Femur (tissue), 1 donor: ENCODE results near the gene MAST2.

Experiments used
- DNase-seq: peaks from one replicate; pipeline ENCODE4 v3.0.0-alpha.2; 2017

MAST2 gene

DNA sequence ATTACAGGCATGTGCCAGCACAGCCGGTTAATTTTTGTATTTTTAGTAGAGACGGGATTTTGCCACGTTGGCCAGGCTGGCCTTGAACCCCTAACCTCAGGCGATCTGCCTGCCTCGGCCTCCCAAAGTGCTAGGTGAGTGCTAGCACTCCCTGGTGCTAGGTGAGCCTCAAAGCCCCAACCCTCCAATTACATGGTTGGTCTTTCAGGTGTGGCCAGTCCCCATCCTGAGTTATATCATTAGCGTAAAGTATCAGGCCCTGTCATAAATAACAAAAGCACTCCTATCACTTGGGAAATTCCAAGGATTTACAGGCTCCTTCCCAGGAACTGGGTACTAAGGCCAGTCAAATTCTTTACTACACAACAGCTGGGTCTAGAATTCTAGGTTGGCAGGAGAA lies 191.0 kb downstream of the MAST2 start:
- no peak for DNase-seq

GRCh38 chr1:45995298-45995697 lies 191.9 kb downstream of the MAST2 start:
- DNase-seq: no peak

GRCh38 chr1:45998020-45998617 lies 194.7 kb downstream of the MAST2 start:
- no peak for DNase-seq

GRCh38 chr1:45999507-45999906 lies 196.1 kb downstream of the MAST2 start:
- DNase-seq: no peak

DNA sequence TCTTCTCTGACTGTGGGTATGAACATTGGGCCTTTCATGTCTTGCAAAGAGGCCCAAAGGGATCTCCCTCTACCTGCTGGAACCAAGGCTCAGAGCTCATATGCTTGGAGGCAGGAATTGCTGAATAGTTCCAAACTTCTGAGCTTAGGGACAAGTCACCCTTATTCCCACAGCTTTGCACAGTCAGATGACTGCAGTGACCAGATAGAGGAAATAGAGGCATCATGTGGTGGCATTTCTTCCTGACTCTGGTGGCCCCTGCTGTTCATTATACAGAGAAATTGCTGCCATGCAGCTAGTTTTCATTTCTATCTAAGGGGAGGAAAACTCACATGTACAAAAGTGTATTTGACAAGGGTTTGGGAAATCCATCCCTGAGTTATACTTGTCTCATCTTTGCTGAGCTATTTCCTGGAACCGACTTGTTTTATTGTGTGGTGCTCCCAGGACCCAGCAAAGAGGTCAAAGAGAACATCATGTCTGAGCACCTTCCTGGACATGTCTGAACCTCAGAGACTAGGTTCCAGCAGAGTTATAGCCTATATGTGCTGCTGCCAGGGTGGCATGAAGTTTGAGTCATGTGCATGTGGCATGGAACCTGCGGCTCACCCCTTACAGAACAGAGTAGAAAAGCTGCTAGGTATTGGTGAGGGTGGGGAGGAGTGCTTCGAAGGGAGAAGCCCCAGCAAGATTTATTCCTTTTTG lies 197.8 kb downstream of the MAST2 start:
- no peak for DNase-seq

DNA sequence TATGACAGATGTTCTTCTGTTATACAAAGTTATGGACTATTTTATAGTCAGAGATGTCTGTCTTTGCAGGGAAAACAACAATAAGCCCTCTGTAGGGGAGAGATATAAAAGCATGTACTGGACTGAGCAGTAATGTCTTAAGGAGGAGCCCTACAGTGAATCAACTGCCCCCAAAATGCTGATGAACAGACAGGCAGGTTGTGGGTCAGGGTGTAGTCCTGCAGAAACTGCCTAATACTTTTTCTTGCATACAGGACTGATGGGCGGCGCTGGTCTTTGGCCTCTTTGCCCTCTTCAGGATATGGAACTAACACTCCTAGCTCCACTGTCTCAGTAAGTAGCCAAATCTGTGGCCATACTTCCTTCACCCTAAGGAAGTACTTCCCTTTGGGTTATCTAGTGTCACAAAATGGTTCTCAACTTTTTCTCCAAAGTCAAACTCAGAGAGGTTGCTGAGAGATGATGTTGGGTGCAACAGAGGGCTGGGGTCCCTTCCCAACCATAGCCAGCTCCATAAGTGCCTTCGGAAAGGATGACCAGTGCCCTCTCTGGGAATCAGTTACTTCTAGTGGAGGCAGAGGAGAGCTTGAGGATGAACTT lies 199.2 kb downstream of the MAST2 start:
- DNase-seq: no peak

DNA sequence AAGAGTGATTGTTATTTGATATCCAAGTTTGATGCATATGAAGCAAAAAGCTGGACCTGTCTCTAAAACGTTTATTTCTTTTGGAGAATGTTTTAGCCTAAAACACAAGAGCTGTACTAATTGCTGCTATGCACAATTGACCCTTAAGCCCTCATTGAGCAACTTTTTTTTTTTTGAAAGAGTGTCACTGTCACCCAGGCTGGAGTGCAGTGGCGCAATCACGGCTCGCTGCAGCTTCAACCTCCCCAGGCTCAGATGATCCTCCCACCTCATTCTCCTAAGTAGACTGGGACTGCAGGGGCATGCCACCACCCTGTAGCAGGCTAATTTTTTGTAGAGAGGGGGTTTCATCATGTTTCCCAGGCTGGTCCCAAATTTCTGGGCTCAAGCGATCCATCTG lies 199.9 kb downstream of the MAST2 start:
- no peak for DNase-seq

- no peak for DNase-seq
Measured at GRCh38 chr1:46004492-46004891, 201.1 kb downstream of the MAST2 start.

DNA sequence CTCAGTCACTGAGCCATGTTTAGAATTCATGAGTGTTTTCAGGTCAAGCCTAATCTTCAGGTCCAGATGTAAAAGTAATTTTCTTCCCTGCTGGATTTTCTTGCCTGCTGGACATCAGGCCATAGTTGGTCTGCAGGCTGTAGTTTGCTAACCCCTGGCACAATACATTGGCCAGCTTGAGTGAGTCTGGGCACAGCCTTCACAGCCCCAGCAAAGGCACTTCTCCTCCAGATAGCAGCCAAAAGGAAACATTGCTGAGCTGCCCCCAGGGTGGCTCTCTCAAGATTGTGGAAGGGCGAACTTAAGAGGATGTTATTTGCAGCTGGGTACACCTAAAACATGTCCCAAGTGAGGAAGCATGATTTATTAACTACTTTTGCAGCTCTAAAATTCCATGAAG lies 202.2 kb downstream of the MAST2 start:
- DNase-seq: no peak

- no peak for DNase-seq
Measured at GRCh38 chr1:46008585-46008984, 205.2 kb downstream of the MAST2 start.

DNA sequence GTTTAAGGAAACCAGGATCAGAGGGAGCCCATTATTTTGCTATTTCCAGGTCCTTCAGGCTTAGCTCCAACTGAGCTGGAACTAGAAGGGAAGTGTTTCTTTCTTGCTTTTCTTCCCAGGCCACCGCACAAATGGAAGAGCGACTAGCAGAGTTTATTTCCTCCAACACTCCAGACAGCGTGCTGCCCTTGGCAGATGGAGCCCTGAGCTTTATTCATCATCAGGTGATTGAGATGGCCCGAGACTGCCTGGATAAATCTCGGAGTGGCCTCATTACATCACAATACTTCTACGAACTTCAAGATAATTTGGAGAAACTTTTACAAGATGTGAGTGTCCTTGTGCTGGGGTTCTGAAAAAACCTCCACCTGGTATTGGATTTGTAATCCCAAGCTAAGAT lies 207.2 kb downstream of the MAST2 start:
- no peak for DNase-seq

- no peak for DNase-seq
Measured at GRCh38 chr1:46011121-46011695, 207.8 kb downstream of the MAST2 start.

DNA sequence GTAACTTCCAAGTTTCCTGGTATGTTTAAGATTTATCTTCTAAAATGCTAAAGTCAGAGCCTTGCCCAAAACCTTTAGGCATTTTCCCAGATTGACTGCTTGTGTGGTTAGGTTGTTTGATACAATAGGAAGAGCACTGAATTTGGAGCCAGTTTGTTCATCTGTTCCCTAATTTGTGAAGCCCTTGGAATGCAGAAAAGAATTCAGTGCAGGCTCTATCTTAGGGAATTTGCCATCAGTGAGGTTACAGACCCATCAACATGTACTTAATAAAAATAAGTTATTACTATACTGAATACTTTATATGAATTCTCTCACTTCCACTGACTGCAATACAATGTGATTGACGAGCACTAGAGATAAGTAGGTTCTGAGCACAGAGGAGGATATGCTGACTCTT lies 208.8 kb downstream of the MAST2 start:
- DNase-seq: no peak

DNA sequence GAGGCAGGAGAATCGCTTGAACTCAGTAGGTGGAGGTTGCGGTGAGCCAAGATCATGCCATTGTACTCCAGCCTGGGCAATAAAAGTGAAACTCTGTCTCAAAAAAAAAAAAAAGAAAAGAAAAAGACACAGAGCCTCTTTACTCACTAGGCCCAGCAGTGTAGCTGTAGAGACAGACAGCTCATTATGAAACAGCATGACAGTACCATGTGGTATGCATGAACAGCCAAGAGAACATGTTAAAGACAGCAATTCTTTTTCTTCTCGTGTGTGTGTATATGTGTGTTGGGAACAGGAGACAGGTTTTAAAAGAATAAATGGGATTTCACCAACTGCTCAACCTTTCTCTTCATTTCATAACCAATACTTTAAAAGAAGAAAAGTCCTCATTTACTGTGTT lies 210.2 kb downstream of the MAST2 start:
- DNase-seq: no peak

DNA sequence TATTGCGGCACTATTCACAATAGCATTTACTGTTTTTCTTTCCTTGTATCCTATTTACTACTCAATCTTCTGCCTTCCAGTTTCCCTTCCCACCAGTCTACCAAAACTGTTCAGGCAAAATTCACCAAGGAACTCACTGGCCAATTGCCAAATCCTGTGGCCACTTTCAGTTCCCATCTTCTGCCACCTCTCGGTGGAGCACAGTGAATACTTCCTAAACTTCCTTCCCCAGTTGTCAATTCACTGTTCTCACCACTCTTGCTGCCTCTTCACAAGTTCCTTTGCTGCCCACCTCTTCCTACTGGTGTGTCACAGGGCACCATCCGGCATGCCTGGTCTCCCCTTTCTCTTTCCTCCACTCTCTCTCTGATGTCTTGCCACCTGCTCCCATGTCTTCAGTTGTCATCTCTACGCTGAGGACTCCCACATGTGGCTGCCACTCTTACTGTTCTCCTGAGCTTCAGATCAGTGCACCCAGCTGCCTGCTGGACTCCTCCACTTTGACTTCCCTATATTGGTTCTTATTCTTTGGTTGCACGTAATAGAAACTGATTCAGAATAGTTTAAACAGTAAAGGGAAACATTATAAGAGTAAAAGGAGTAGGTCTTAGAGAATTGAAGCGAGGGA lies 214.6 kb downstream of the MAST2 start:
- DNase-seq: no peak

GRCh38 chr1:46019348-46019747 lies 215.9 kb downstream of the MAST2 start:
- no peak for DNase-seq

DNA sequence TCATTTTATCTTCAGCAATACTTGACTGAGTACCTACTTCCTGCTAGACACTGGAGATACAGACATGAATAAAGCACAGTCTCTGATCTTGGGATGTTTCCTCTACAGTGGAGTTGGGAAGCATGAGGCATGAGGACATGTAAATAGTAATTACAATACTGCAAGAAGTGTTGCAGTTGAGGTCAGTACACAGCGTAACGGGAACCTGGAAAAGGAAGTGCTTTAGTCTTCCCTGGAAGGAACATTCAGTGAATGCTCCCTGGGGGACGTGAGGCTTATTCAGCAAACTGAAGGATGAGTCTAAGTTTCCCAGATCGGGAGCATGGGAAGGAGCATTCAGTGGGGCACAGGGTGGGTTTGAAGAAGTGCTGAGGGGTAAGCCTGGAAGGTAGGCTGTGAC lies 216.6 kb downstream of the MAST2 start:
- no peak for DNase-seq

DNA sequence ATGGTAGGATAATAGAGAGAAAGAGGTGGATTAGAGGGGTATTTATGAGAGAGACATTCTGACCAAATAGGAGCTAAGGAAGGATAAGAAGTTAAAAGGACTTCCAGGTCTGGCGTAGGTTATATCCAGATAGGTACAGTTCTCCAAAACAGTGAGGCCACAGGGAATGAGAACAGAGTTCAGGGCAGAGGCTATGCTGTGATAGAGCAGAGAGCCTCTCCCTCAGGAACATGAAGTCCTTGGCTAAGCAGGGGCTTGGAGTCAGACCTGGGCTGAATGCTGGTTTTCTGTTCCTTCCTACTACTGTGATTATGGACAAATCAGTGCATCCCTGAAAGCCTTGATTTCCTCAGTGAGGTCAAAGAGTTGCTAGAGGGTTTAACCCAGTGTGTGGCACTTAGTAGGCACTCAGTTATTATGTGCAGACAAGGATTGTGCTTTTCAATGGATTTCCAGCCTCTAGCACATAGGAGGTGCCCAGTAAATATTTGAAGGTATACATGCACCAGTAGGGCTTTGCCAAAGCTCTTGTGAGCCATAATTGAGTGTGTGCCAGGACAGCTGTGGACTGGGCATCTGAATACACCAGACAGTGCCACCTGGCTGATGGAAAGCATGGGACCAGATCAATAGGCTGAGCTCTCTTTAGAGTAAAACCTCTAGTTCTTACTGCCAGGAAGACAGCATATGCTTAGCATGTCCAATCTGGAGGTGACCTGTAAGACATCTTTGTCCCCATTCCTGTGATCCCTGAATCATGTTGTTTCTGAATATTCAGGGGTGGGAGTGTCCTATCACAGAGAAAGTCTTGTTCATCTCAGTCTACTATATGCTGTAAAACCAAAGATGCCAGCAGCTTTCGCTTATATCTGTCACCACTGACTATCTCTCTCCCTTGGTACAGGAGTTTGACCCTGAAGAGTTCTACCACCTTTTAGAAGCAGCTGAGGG lies 217.9 kb downstream of the MAST2 start:
- no peak for DNase-seq

- no peak for DNase-seq
Measured at GRCh38 chr1:46026531-46026930, 223.1 kb downstream of the MAST2 start.

DNA sequence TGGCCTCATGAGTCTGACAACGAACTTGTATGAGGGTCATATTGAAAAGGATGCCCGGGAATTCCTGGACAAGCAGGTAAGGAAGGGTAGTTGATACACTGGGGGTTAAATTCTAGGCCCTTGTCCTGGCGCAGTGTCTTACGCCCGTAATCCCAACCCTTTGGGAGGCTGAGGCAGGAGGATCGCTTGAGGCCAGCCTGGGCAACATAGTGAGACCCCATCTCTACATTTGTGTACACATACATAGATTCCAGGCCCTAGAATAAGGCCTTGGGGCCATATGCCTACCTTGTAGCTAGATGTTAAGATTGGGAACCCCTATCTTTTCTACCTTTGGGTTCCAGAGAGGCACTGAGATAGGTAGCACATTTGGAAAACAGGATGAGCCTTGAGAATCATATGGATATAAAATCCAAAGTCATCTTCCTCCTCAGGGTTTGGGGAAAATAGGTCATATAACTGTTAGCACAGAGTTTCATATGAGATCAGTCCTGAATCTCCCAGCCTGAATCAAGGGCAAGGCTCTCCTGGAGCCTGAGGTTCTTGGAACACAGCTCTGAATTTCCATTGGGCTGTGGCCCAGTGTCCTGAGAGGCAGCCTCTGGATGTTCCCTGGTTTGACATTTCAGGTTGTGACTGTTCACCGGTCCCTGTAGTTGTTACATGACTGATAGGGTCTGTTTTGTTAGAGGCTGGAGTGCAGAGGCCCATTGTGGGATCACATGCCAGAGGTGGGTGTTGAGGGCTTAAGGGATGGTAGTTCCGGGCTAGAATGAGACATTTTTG lies 224.6 kb downstream of the MAST2 start:
- no peak for DNase-seq

DNA sequence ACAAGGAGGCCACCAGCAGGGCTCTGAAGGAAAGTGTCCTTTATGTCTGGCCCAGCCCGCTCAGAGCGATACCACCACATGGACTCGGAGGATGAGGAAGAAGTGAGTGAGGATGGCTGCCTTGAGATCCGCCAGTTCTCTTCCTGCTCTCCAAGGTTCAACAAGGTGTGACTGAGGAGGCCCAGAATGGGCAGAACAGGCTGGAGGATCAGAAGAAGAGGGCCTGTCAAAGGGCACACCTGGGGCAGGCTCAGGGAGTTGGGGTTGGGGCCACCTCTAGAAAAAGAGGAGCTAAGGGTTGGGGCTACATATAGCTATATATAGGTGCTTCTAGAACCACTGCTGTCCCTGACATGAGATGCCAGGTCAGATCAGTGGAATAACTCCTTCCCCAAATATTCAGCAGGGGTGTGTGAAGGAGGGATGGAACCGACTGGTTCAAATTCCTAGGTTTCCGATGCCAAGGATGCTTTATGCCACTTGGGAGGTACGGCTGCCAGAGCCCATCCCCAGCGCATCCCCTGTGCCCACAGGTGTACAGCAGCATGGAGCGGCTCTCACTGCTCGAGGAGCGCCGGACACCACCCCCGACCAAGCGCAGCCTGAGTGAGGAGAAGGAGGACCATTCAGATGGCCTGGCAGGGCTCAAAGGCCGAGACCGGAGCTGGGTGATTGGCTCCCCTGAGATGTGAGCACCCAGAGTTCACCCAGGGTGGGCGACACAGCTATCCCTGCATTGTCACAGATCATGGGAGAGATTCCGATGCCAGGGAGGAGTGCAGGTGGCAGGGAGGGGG lies 226.9 kb downstream of the MAST2 start:
- no peak for DNase-seq
